ENCODE data around the gene HOXB9.

The HOXB9 gene

GRCh38 chr17:48639136-48639535 is 13.0 kb upstream of the HOXB9 start:
- H3K36me3 ChIP-seq (ENCODE audit: control insufficient read depth in 2 of 2, insufficient read depth in 2 of 2, low read length in 2 of 2) = peaks cover 2 to 7% of the 10 kb centered on the region in 2 donors
- H3K4me1 ChIP-seq (ENCODE audit: control insufficient read depth in 2 of 2, insufficient read depth in 2 of 2, low read length in 2 of 2) = peaks cover 40 to 73% of the 10 kb centered on the region in 2 donors
- peak overlapping the region; percentile 68 to 86 for H3K9ac ChIP-seq (ENCODE audit: low read depth in 1 of 2, low read length in 2 of 2)
- H3K27ac ChIP-seq (ENCODE audit: low read depth in 2 of 2, low read length in 2 of 2) = peak overlapping the region; percentile 69 to 94
- H3K9me3 ChIP-seq (ENCODE audit: control insufficient read depth in 2 of 2, low read length in 2 of 2) = no peaks in the 10 kb centered on the region
- peaks cover 6 to 31% of the 10 kb centered on the region in 2 donors for H3K27me3 ChIP-seq (ENCODE audit: control insufficient read depth in 2 of 2, insufficient read depth in 2 of 2, low read length in 2 of 2)
- H3K4me3 ChIP-seq (ENCODE audit: low read length in 2 of 2) = peak overlapping the region; percentile 63 to 74

- Histone ChIP-seq H3K9ac (ENCODE audit: low read depth in 1 of 2, low read length in 2 of 2) (peak overlapping the region; percentile 61 to 86), H3K36me3 (ENCODE audit: control insufficient read depth in 2 of 2, insufficient read depth in 2 of 2, low read length in 2 of 2) (peaks cover 2 to 7% of the 10 kb centered on the region in 2 donors), H3K4me1 (ENCODE audit: control insufficient read depth in 2 of 2, insufficient read depth in 2 of 2, low read length in 2 of 2) (peaks cover 44 to 74% of the 10 kb centered on the region in 2 donors), H3K27ac (ENCODE audit: low read depth in 2 of 2, low read length in 2 of 2) (peak overlapping the region; percentile 69 to 89), H3K4me3 (ENCODE audit: low read length in 2 of 2) (peak overlapping the region; percentile 63 to 74), H3K9me3 (ENCODE audit: control insufficient read depth in 2 of 2, low read length in 2 of 2) (no peaks in the 10 kb centered on the region), H3K27me3 (ENCODE audit: control insufficient read depth in 2 of 2, insufficient read depth in 2 of 2, low read length in 2 of 2) (peaks cover 8 to 36% of the 10 kb centered on the region in 2 donors)
Observed at GRCh38 chr17:48637323-48638260, 11.4 kb upstream of the HOXB9 start.

DNA sequence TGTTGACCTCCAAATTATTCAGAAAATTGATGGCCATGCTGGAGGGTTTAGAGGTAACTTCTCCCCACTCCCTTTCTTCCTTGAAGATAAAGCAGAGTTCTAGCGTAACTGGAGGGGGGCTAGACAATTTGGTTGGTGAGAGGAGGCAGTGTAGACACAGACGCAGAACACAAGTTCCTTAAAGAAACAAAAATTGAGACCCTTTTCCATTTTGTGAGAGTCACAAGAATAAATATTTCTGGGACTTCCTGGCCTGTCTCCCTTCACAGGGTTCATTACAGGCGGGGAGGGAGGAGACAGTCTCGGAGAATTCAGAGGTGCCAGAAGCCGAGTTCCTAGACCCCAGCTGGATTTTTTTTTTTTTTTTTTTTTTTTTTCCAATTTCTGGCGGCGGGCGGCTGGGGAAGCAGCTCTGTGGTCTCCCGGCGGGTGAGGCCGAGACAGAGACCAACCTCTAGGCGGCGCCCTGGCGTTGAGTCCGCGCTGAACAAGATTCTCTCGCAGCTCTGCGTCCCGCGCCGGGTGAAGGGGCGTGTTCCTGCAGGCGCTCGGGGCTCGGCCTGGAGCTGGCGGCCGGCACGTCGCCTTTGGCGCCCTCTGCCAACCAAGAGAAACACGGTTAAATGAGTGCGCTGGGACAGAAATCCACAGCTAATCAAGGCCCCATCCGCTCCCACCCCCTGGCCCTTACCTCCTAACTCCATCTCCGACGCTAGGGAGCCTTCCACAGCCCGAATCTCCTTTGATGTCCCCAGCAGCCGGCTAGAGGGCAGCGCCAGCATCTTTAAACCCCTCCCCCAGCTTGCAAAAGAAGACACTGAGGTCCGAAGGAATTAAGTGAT is 10.2 kb upstream of the HOXB9 start:
- peak overlapping the region; percentile 44 to 86 for H3K9ac ChIP-seq (ENCODE audit: low read depth in 1 of 2, low read length in 2 of 2)
- H3K27me3 ChIP-seq (ENCODE audit: control insufficient read depth in 2 of 2, insufficient read depth in 2 of 2, low read length in 2 of 2) = peaks cover 7 to 37% of the 10 kb centered on the region in 2 donors
- H3K27ac ChIP-seq (ENCODE audit: low read depth in 2 of 2, low read length in 2 of 2) = peak overlapping the region; percentile 89
- peaks cover 53 to 77% of the 10 kb centered on the region in 2 donors for H3K4me1 ChIP-seq (ENCODE audit: control insufficient read depth in 2 of 2, insufficient read depth in 2 of 2, low read length in 2 of 2)
- peaks cover 2 to 7% of the 10 kb centered on the region in 2 donors for H3K36me3 ChIP-seq (ENCODE audit: control insufficient read depth in 2 of 2, insufficient read depth in 2 of 2, low read length in 2 of 2)
- peak overlapping the region; percentile 63 to 74 for H3K4me3 ChIP-seq (ENCODE audit: low read length in 2 of 2)
- no peaks in the 10 kb centered on the region for H3K9me3 ChIP-seq (ENCODE audit: control insufficient read depth in 2 of 2, low read length in 2 of 2)

- peak overlapping the region; percentile 89 for H3K27ac ChIP-seq (ENCODE audit: low read depth in 2 of 2, low read length in 2 of 2)
- H3K9ac ChIP-seq (ENCODE audit: low read depth in 1 of 2, low read length in 2 of 2) = peak overlapping the region; percentile 58 to 86
- peak overlapping the region in 1 of 2 donors; percentile 64 for H3K4me3 ChIP-seq (ENCODE audit: low read length in 2 of 2)
- peaks cover 2 to 7% of the 10 kb centered on the region in 2 donors for H3K36me3 ChIP-seq (ENCODE audit: control insufficient read depth in 2 of 2, insufficient read depth in 2 of 2, low read length in 2 of 2)
- no peaks in the 10 kb centered on the region for H3K9me3 ChIP-seq (ENCODE audit: control insufficient read depth in 2 of 2, low read length in 2 of 2)
- H3K4me1 ChIP-seq (ENCODE audit: control insufficient read depth in 2 of 2, insufficient read depth in 2 of 2, low read length in 2 of 2) = peaks cover 51 to 76% of the 10 kb centered on the region in 2 donors
- H3K27me3 ChIP-seq (ENCODE audit: control insufficient read depth in 2 of 2, insufficient read depth in 2 of 2, low read length in 2 of 2) = peaks cover 11 to 45% of the 10 kb centered on the region in 2 donors
Observed at GRCh38 chr17:48634493-48635208, 8.5 kb upstream of the HOXB9 start.

DNA sequence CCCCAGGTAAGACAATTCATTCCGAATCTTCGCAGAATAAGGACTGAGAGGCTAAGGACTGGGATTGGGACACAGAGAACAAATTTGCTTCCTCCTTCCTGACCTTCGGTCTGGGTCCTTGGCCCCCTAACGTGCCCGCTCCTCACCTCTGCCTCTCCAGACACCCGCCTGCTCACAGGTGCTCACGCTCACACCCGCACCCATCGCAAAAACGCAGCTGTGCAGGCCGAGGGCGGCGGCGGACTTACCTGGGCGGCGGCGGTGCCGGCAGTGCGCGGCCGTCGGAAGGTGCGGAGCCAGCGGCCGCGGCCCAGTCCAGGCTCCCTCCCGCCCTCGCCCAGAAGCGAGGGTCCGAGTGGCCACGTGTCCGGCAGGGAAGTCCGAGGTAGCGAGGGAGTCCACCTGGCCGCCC is 7.1 kb upstream of the HOXB9 start:
- H3K4me3 ChIP-seq (ENCODE audit: low read length in 2 of 2) = peak overlapping the region; percentile 64 to 70

GRCh38 chr17:48632579-48633265 is 6.6 kb upstream of the HOXB9 start:
- Histone ChIP-seq H3K27ac (ENCODE audit: low read depth in 2 of 2, low read length in 2 of 2) (peak overlapping the region; percentile 89), H3K9ac (ENCODE audit: low read depth in 1 of 2, low read length in 2 of 2) (peak overlapping the region; percentile 84 to 86), H3K27me3 (ENCODE audit: control insufficient read depth in 2 of 2, insufficient read depth in 2 of 2, low read length in 2 of 2) (peaks cover 20 to 51% of the 10 kb centered on the region in 2 donors), H3K4me3 (ENCODE audit: low read length in 2 of 2) (peak overlapping the region; percentile 64 to 70), H3K4me1 (ENCODE audit: control insufficient read depth in 2 of 2, insufficient read depth in 2 of 2, low read length in 2 of 2) (peaks cover 58 to 81% of the 10 kb centered on the region in 2 donors), H3K36me3 (ENCODE audit: control insufficient read depth in 2 of 2, insufficient read depth in 2 of 2, low read length in 2 of 2) (peaks cover 2 to 7% of the 10 kb centered on the region in 2 donors), H3K9me3 (ENCODE audit: control insufficient read depth in 2 of 2, low read length in 2 of 2) (no peaks in the 10 kb centered on the region)

More for the DNA sequence above, 7.1 kb upstream of the HOXB9 start:
- H3K36me3 ChIP-seq (ENCODE audit: control insufficient read depth in 2 of 2, insufficient read depth in 2 of 2, low read length in 2 of 2) = peaks cover 2 to 7% of the 10 kb centered on the region in 2 donors
- H3K9ac ChIP-seq (ENCODE audit: low read depth in 1 of 2, low read length in 2 of 2) = peak overlapping the region; percentile 84 to 86
- peak overlapping the region; percentile 89 for H3K27ac ChIP-seq (ENCODE audit: low read depth in 2 of 2, low read length in 2 of 2)
- H3K4me1 ChIP-seq (ENCODE audit: control insufficient read depth in 2 of 2, insufficient read depth in 2 of 2, low read length in 2 of 2) = peaks cover 54 to 79% of the 10 kb centered on the region in 2 donors
- H3K27me3 ChIP-seq (ENCODE audit: control insufficient read depth in 2 of 2, insufficient read depth in 2 of 2, low read length in 2 of 2) = peaks cover 16 to 50% of the 10 kb centered on the region in 2 donors
- no peaks in the 10 kb centered on the region for H3K9me3 ChIP-seq (ENCODE audit: control insufficient read depth in 2 of 2, low read length in 2 of 2)

GRCh38 chr17:48631693-48632578 is 5.8 kb upstream of the HOXB9 start:
- Histone ChIP-seq H3K4me1 (ENCODE audit: control insufficient read depth in 2 of 2, insufficient read depth in 2 of 2, low read length in 2 of 2) (peaks cover 57 to 81% of the 10 kb centered on the region in 2 donors), H3K9ac (ENCODE audit: low read depth in 1 of 2, low read length in 2 of 2) (peak overlapping the region; percentile 84 to 86), H3K27me3 (ENCODE audit: control insufficient read depth in 2 of 2, insufficient read depth in 2 of 2, low read length in 2 of 2) (peaks cover 27 to 48% of the 10 kb centered on the region in 2 donors), H3K9me3 (ENCODE audit: control insufficient read depth in 2 of 2, low read length in 2 of 2) (no peaks in the 10 kb centered on the region), H3K36me3 (ENCODE audit: control insufficient read depth in 2 of 2, insufficient read depth in 2 of 2, low read length in 2 of 2) (peaks cover 2 to 7% of the 10 kb centered on the region in 2 donors), H3K4me3 (ENCODE audit: low read length in 2 of 2) (peak overlapping the region; percentile 64 to 70), H3K27ac (ENCODE audit: low read depth in 2 of 2, low read length in 2 of 2) (peak overlapping the region; percentile 89)

- H3K4me1 ChIP-seq (ENCODE audit: control insufficient read depth in 2 of 2, insufficient read depth in 2 of 2, low read length in 2 of 2) = peaks cover 52 to 78% of the 10 kb centered on the region in 2 donors
Observed at GRCh38 chr17:48630925-48631692, 5.0 kb upstream of the HOXB9 start.

More at GRCh38 chr17:48630925-48631692, 5.0 kb upstream of the HOXB9 start:
- Histone ChIP-seq H3K27ac (ENCODE audit: low read depth in 2 of 2, low read length in 2 of 2) (peak overlapping the region; percentile 89), H3K4me3 (ENCODE audit: low read length in 2 of 2) (peak overlapping the region; percentile 70 to 71), H3K9me3 (ENCODE audit: control insufficient read depth in 2 of 2, low read length in 2 of 2) (no peaks in the 10 kb centered on the region), H3K36me3 (ENCODE audit: control insufficient read depth in 2 of 2, insufficient read depth in 2 of 2, low read length in 2 of 2) (peaks cover 2 to 6% of the 10 kb centered on the region in 2 donors), H3K9ac (ENCODE audit: low read depth in 1 of 2, low read length in 2 of 2) (peak overlapping the region; percentile 84 to 86), H3K27me3 (ENCODE audit: control insufficient read depth in 2 of 2, insufficient read depth in 2 of 2, low read length in 2 of 2) (peaks cover 26 to 44% of the 10 kb centered on the region in 2 donors)

Measured in mucosa of rectum (tissue), 2 donors.